ENCODE measurements around the gene C1orf21.
"Not testable (repeated sequence)": the region's sequence is repeated elsewhere in the genome, so short reads cannot be mapped to it uniquely, and the experiment has no call there.

C1orf21 gene

GRCh38 chr1:184610876-184611595, 224.2 kb downstream of the C1orf21 start:
- Mint-ChIP-seq H3K27ac (no peak overlapping the region), H3K4me1 (no peaks in the 10 kb centered on the region), H3K4me3 (no peak overlapping the region), H3K9me3 (no peaks in the 10 kb centered on the region), H3K36me3 (no peaks in the 10 kb centered on the region), H3K27me3 (no peaks in the 10 kb centered on the region)
- no peak for DNase-seq
- ATAC-seq (replicated peaks): no peak

GRCh38 chr1:184612229-184612628, 225.4 kb downstream of the C1orf21 start:
- not testable (repeated sequence) for H3K4me1 Mint-ChIP-seq; ATAC-seq (replicated peaks); H3K36me3 Mint-ChIP-seq; H3K27ac Mint-ChIP-seq; DNase-seq; H3K9me3 Mint-ChIP-seq; H3K4me3 Mint-ChIP-seq; H3K27me3 Mint-ChIP-seq

- DNase-seq (no peak), ATAC-seq (replicated peaks) (no peak)
- Mint-ChIP-seq H3K36me3 (no peaks in the 10 kb centered on the region), H3K9me3 (no peaks in the 10 kb centered on the region), H3K27ac (no peak overlapping the region), H3K4me1 (no peaks in the 10 kb centered on the region), H3K27me3 (no peaks in the 10 kb centered on the region), H3K4me3 (no peak overlapping the region)
Observed at GRCh38 chr1:184614667-184615066, 227.8 kb downstream of the C1orf21 start.

- Mint-ChIP-seq H3K36me3 (no peaks in the 10 kb centered on the region), H3K4me3 (no peak overlapping the region), H3K4me1 (no peaks in the 10 kb centered on the region), H3K27ac (no peak overlapping the region), H3K27me3 (no peaks in the 10 kb centered on the region), H3K9me3 (no peaks in the 10 kb centered on the region)
- ATAC-seq (replicated peaks): no peak
- DNase-seq: no peak
Observed at GRCh38 chr1:184615301-184615700, 228.5 kb downstream of the C1orf21 start.

- H3K36me3 Mint-ChIP-seq: no peaks in the 10 kb centered on the region
- no peak for DNase-seq
- no peaks in the 10 kb centered on the region for H3K4me1 Mint-ChIP-seq
- H3K9me3 Mint-ChIP-seq: no peaks in the 10 kb centered on the region
- no peak overlapping the region for H3K27ac Mint-ChIP-seq
- no peak overlapping the region for H3K4me3 Mint-ChIP-seq
- no peak for ATAC-seq (replicated peaks)
- H3K27me3 Mint-ChIP-seq: no peaks in the 10 kb centered on the region
Observed at GRCh38 chr1:184616504-184616903, 229.7 kb downstream of the C1orf21 start.

- Mint-ChIP-seq H3K4me1 (no peaks in the 10 kb centered on the region), H3K4me3 (no peak overlapping the region), H3K9me3 (no peaks in the 10 kb centered on the region), H3K27me3 (no peaks in the 10 kb centered on the region), H3K27ac (no peak overlapping the region), H3K36me3 (no peaks in the 10 kb centered on the region)
- no peak for ATAC-seq (replicated peaks)
- DNase-seq: no peak
Observed at GRCh38 chr1:184617433-184618029, 230.7 kb downstream of the C1orf21 start.

- DNase-seq (no peak), ATAC-seq (replicated peaks) (no peak)
- Mint-ChIP-seq H3K4me1 (no peaks in the 10 kb centered on the region), H3K36me3 (no peaks in the 10 kb centered on the region), H3K27me3 (no peaks in the 10 kb centered on the region), H3K27ac (no peak overlapping the region), H3K4me3 (no peak overlapping the region), H3K9me3 (no peaks in the 10 kb centered on the region)
Observed at GRCh38 chr1:184618851-184619250, 232.0 kb downstream of the C1orf21 start.

GRCh38 chr1:184620469-184620868, 233.6 kb downstream of the C1orf21 start:
- no peaks in the 10 kb centered on the region for H3K4me1 Mint-ChIP-seq
- no peak for DNase-seq
- H3K27ac Mint-ChIP-seq: no peak overlapping the region
- H3K4me3 Mint-ChIP-seq: no peak overlapping the region
- no peak for ATAC-seq (replicated peaks)
- H3K27me3 Mint-ChIP-seq: no peaks in the 10 kb centered on the region
- H3K9me3 Mint-ChIP-seq: no peaks in the 10 kb centered on the region
- no peaks in the 10 kb centered on the region for H3K36me3 Mint-ChIP-seq

- Mint-ChIP-seq H3K27me3 (no peaks in the 10 kb centered on the region), H3K36me3 (no peaks in the 10 kb centered on the region), H3K27ac (no peak overlapping the region), H3K4me1 (no peaks in the 10 kb centered on the region), H3K9me3 (no peaks in the 10 kb centered on the region), H3K4me3 (no peak overlapping the region)
- ATAC-seq (replicated peaks) (no peak), DNase-seq (no peak)
Observed at GRCh38 chr1:184621260-184621659, 234.4 kb downstream of the C1orf21 start.

GRCh38 chr1:184622136-184622823, 235.5 kb downstream of the C1orf21 start:
- H3K27me3 Mint-ChIP-seq: no peaks in the 10 kb centered on the region
- no peak overlapping the region for H3K27ac Mint-ChIP-seq
- DNase-seq: no peak
- no peak for ATAC-seq (replicated peaks)
- H3K9me3 Mint-ChIP-seq: no peaks in the 10 kb centered on the region
- H3K36me3 Mint-ChIP-seq: no peaks in the 10 kb centered on the region
- H3K4me1 Mint-ChIP-seq: no peaks in the 10 kb centered on the region
- H3K4me3 Mint-ChIP-seq: no peak overlapping the region

- Mint-ChIP-seq H3K36me3 (no peaks in the 10 kb centered on the region), H3K27ac (no peak overlapping the region), H3K27me3 (no peaks in the 10 kb centered on the region), H3K4me3 (no peak overlapping the region), H3K4me1 (no peaks in the 10 kb centered on the region), H3K9me3 (no peaks in the 10 kb centered on the region)
- DNase-seq (no peak), ATAC-seq (replicated peaks) (no peak)
Observed at GRCh38 chr1:184623404-184623803, 236.6 kb downstream of the C1orf21 start.

GRCh38 chr1:184624051-184624450, 237.2 kb downstream of the C1orf21 start:
- DNase-seq (no peak), ATAC-seq (replicated peaks) (no peak)
- Mint-ChIP-seq H3K4me1 (no peaks in the 10 kb centered on the region), H3K4me3 (no peak overlapping the region), H3K27ac (no peak overlapping the region), H3K9me3 (no peaks in the 10 kb centered on the region), H3K36me3 (no peaks in the 10 kb centered on the region), H3K27me3 (no peaks in the 10 kb centered on the region)

GRCh38 chr1:184624626-184625025, 237.8 kb downstream of the C1orf21 start:
- no peaks in the 10 kb centered on the region for H3K4me1 Mint-ChIP-seq
- H3K36me3 Mint-ChIP-seq: no peaks in the 10 kb centered on the region
- no peak overlapping the region for H3K4me3 Mint-ChIP-seq
- no peak for ATAC-seq (replicated peaks)
- H3K27me3 Mint-ChIP-seq: no peaks in the 10 kb centered on the region
- no peaks in the 10 kb centered on the region for H3K9me3 Mint-ChIP-seq
- H3K27ac Mint-ChIP-seq: no peak overlapping the region
- no peak for DNase-seq

- DNase-seq: no peak
- Mint-ChIP-seq H3K36me3 (no peaks in the 10 kb centered on the region), H3K4me3 (no peak overlapping the region)
Observed at GRCh38 chr1:184625271-184625670, 238.4 kb downstream of the C1orf21 start.

More at GRCh38 chr1:184625271-184625670, 238.4 kb downstream of the C1orf21 start:
- Mint-ChIP-seq H3K27me3 (no peaks in the 10 kb centered on the region), H3K4me1 (no peaks in the 10 kb centered on the region), H3K27ac (no peak overlapping the region), H3K9me3 (no peaks in the 10 kb centered on the region)
- ATAC-seq (replicated peaks): no peak
